MCF 10A (cell line): Measurements from ENCODE around the gene ZNF566. TPM values are rescaled to one million over a fixed set of nuclear protein-coding genes. Genes with fewer than 3 reads are reported as not detected.
A peak's percentile ranks its signal among the peaks of the same experiment; 100 is the strongest.

ENCODE experiments used
- BruUV-seq: library from RNA; stranded (reverse); fragments of 400-500 nt; replicated peaks from 2 replicates; lab custom pipeline; 2021; lab: Mats Ljungman, UMichigan
- CTCF ChIA-PET: fragments of 300-600 bp; sonication (Branson Sonifier 250); formaldehyde crosslinking; extraction: SDS; loops from one replicate; lab custom pipeline; 2021; ENCODE audit warnings: antibody characterized with exemption, inconsistent platforms; lab: Yijun Ruan, JAX
- POLR2A ChIA-PET: fragments of 300-600, 350-650 bp; sonication (Branson Sonifier 250); formaldehyde crosslinking; extraction: SDS; loops from one replicate; lab custom pipeline; 2020; ENCODE audit warnings: antibody characterized with exemption, inconsistent platforms; lab: Yijun Ruan, JAX
- DNase-seq: peaks from one replicate; pipeline ENCODE4 v3.0.0-alpha.2; 2018; ENCODE audit not compliant: unreplicated experiment
- H3K27ac Mint-ChIP-seq: one replicate; pipeline ENCODE4 v1.8.0; 2022; ENCODE audit warnings: mild to moderate bottlenecking, low read depth, mixed read lengths; ENCODE audit not compliant: unreplicated experiment
- H3K27me3 Mint-ChIP-seq: one replicate; pipeline ENCODE4 v1.8.0; 2022; ENCODE audit warnings: mixed read lengths; ENCODE audit not compliant: insufficient read depth, unreplicated experiment
- H3K36me3 Mint-ChIP-seq: one replicate; pipeline ENCODE4 v1.8.0; 2022; ENCODE audit warnings: mild to moderate bottlenecking, moderate library complexity, mixed read lengths; ENCODE audit not compliant: insufficient read depth, unreplicated experiment
- H3K4me1 Mint-ChIP-seq: one replicate; pipeline ENCODE4 v1.8.0; 2022; ENCODE audit warnings: mixed read lengths; ENCODE audit not compliant: insufficient read depth, unreplicated experiment
- H3K4me3 Mint-ChIP-seq: one replicate; pipeline ENCODE4 v1.8.0; 2022; ENCODE audit warnings: mild to moderate bottlenecking, moderate library complexity, mixed read lengths; ENCODE audit not compliant: unreplicated experiment
- H3K9me3 Mint-ChIP-seq: one replicate; pipeline ENCODE4 v1.8.0; 2022; ENCODE audit warnings: mixed read lengths; ENCODE audit not compliant: unreplicated experiment
- intact Hi-C: fragments of 100-400 bp; cut with micrococcal nuclease; formaldehyde crosslinking; loops from 2 replicates; pipeline ENCODE4 v1.14.1; 2022
- total RNA-seq: library from RNA; stranded (reverse); gene quantifications from 2 replicates; pipeline ENCODE4 v1.2.3, GENCODE V29; 2022
- TF ChIP-seq, protein P1 (sequence below): fragments of 200-600 bp; IDR thresholded peaks from one replicate; pipeline ENCODE4 v1.8.0; 2022; ENCODE audit warnings: antibody characterized with exemption, mild to moderate bottlenecking; ENCODE audit not compliant: unreplicated experiment

Gene ZNF566
- total RNA-seq, 1 experiment from 2014 or later = 6.6 TPM

DNA sequence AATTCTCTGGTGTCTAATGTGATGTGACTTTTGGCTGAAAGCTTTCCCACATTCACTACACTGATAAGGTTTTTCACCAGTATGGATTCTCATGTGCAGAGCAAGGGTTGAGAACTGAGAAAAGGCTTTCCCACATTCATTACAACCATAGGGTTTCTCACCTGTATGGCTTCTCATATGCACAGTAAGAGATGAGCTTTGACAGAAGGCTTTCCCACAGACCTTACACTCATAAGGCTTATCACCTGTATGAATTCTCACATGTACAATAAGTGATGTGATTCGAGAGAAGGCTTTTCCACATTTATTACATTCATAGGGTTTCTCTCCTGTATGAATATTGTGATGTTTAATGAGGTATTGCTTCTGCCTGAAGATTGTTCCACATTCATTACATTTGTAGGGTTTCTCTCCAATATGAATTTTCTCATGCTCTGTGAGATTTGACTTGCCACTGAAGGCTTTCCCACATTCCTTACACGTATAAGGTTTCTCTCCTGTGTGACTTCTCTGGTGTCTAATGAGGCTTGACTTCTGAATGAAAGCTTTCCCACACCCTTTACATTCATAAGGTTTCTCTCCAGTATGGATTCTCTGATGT lies 24.8 kb upstream of the ZNF566 start:
- ChIA-PET POLR2A (interaction anchor here (0.5 kb wide), 1 partner anchor 16 kb away, joined by 5 read pairs; no protein-coding TSS in a partner anchor), CTCF (no interaction called here)
- DNase-seq = peak; percentile 0
- intact Hi-C loops = no loop called here
- TF ChIP-seq, protein P1, sequence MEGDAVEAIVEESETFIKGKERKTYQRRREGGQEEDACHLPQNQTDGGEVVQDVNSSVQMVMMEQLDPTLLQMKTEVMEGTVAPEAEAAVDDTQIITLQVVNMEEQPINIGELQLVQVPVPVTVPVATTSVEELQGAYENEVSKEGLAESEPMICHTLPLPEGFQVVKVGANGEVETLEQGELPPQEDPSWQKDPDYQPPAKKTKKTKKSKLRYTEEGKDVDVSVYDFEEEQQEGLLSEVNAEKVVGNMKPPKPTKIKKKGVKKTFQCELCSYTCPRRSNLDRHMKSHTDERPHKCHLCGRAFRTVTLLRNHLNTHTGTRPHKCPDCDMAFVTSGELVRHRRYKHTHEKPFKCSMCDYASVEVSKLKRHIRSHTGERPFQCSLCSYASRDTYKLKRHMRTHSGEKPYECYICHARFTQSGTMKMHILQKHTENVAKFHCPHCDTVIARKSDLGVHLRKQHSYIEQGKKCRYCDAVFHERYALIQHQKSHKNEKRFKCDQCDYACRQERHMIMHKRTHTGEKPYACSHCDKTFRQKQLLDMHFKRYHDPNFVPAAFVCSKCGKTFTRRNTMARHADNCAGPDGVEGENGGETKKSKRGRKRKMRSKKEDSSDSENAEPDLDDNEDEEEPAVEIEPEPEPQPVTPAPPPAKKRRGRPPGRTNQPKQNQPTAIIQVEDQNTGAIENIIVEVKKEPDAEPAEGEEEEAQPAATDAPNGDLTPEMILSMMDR = no peak
- peaks cover 26% of the 10 kb centered on the region for H3K9me3 Mint-ChIP-seq
- BruUV-seq = no TSS peak
- H3K4me1 Mint-ChIP-seq = no peaks in the 10 kb centered on the region
- H3K4me3 Mint-ChIP-seq = no peak overlapping the region
- peaks cover 52% of the 10 kb centered on the region for H3K36me3 Mint-ChIP-seq
- no peak overlapping the region for H3K27ac Mint-ChIP-seq
- H3K27me3 Mint-ChIP-seq = no peaks in the 10 kb centered on the region

DNA sequence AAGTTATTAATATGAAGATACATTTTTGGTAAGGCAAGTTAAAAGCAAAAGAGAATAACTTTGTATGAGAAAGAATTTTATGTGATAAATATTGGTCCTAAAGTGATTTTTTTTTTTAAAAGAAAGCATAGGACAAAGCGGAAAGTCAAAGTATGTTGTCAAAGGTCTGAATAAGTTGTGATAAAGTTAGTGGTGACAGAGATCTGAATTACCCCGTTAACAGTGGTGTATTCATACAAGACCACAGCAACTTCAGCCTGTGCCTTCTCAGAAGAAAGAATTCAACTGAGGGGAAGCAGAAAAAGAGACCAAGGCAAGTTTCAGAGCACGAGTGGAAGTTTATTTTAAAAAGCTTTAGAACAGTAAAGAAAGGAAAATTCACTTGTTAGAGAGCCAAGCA lies 19.0 kb upstream of the ZNF566 start:
- DNase-seq = no peak
- Mint-ChIP-seq H3K27me3 (no peaks in the 10 kb centered on the region), H3K4me3 (no peak overlapping the region), H3K36me3 (no peaks in the 10 kb centered on the region), H3K4me1 (no peaks in the 10 kb centered on the region), H3K9me3 (peaks cover 7% of the 10 kb centered on the region), H3K27ac (no peak overlapping the region)
- CTCF ChIA-PET = interaction anchor here (0.6 kb wide), 1 partner anchor 252 kb away, joined by 3 read pairs; no protein-coding TSS in a partner anchor
- BruUV-seq = no TSS peak
- TF ChIP-seq, protein P1 = no peak
- intact Hi-C loops = no loop called here
- POLR2A ChIA-PET = no interaction called here

DNA sequence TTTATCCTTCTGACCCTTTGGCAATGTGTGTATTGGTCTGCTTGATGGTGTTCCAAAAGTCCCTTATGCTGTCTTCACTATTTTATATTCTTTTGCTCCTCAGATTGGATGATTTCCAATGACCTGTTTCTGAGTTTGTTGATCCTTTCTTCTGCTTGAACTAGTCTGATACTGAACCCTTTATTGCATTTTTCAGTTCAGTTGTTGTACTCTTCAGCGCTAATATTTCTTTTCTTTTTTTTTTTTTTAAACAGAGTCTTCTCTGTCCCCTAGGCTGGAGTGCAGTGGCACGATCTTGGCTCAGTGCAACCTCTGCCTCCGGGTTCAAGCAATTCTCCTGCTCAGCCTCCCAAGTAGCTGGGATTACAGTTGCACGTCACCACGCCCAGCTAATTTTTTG lies 12.6 kb upstream of the ZNF566 start:
- no peaks in the 10 kb centered on the region for H3K36me3 Mint-ChIP-seq
- ChIA-PET POLR2A (no interaction called here), CTCF (no interaction called here)
- TF ChIP-seq, protein P1 = no peak
- no peaks in the 10 kb centered on the region for H3K4me1 Mint-ChIP-seq
- no peak for DNase-seq
- H3K27ac Mint-ChIP-seq = no peak overlapping the region
- intact Hi-C loops = no loop called here
- no peaks in the 10 kb centered on the region for H3K27me3 Mint-ChIP-seq
- peaks cover 15% of the 10 kb centered on the region for H3K9me3 Mint-ChIP-seq
- no peak overlapping the region for H3K4me3 Mint-ChIP-seq
- BruUV-seq = no TSS peak

DNA sequence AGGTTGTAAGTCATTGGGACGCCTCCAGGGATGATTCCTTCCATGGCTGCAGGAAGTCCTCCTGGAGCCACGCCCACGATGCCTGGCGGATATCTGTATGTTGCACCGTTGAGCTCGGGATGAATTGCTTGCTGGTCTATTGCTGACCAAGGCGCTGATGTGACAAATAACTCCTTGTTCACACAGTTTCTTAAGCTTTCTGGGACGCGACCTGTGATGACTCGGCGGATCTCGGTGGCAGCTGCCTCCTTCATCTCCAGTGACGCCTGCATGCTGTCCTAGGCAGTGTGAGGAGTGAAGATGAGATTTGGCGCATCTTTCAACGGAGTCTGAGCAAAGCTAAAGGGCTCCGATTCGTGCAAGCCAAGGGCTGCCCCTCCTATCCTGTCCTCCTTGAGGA lies 7.6 kb upstream of the ZNF566 start:
- no TSS peak for BruUV-seq
- POLR2A ChIA-PET = no interaction called here
- Mint-ChIP-seq H3K9me3 (peaks cover 14% of the 10 kb centered on the region), H3K36me3 (no peaks in the 10 kb centered on the region), H3K4me3 (no peak overlapping the region), H3K27me3 (no peaks in the 10 kb centered on the region), H3K4me1 (no peaks in the 10 kb centered on the region), H3K27ac (no peak overlapping the region)
- no peak for DNase-seq
- CTCF ChIA-PET = interaction anchor here (0.6 kb wide), 1 partner anchor 321 kb away, joined by 4 read pairs; no protein-coding TSS in a partner anchor
- TF ChIP-seq, protein P1 = no peak
- intact Hi-C loops = no loop called here
